SK-N-SH (cell line): ENCODE results near the gene SMIM44. TPM values are rescaled to one million over a fixed set of nuclear protein-coding genes. Genes with fewer than 3 reads are reported as not detected.

Experiments used
- CTCF ChIA-PET: fragments of 300-600, 350-600 bp; formaldehyde crosslinking; extraction: SDS; loops from one replicate; lab custom pipeline; 2021; lab: Yijun Ruan, JAX
- POLR2A ChIA-PET: fragments of 350-600 bp; sonication (Branson Sonifier 250); formaldehyde crosslinking; extraction: SDS; loops from one replicate; lab custom pipeline; 2020; ENCODE audit warnings: antibody characterized with exemption, inconsistent platforms; lab: Yijun Ruan, JAX
- DNase-seq: peaks from one replicate; pipeline ENCODE4 v3.0.0; 2012
- H2AFZ ChIP-seq: fragments of 200-600 bp; sonication (generic); 2 replicates; pipeline ENCODE4 v1.8.1; 2016; ENCODE audit warnings: antibody characterized with exemption, mild to moderate bottlenecking, low read depth
- H3F3A ChIP-seq: fragments of 200-600 bp; sonication (generic); replicated peaks from 2 replicates; pipeline ENCODE3; 2016; ENCODE audit warnings: antibody characterized with exemption, mild to moderate bottlenecking; ENCODE audit not compliant: insufficient read depth
- H3K27ac ChIP-seq, 2 experiments: fragments of 200-500 bp in 1 of 2; fragments of 200-600 bp in 1 of 2; sonication (Bioruptor generic) in 1 of 2; sonication (generic), shearing (Covaris generic) in 1 of 2; 2 replicates each; pipeline versions ENCODE4 v1.5.1 to v1.6.1; 2014 to 2016; ENCODE audit warnings: low read depth in 2 of 2, inconsistent platforms in 1 of 2, low read length in 1 of 2, mild to moderate bottlenecking in 1 of 2, mixed read lengths in 1 of 2
- H3K27me3 ChIP-seq: fragments of 200-600 bp; sonication (generic), shearing (Covaris generic); 2 replicates; pipeline ENCODE4 v1.6.1; 2016; ENCODE audit warnings: mixed run types; ENCODE audit not compliant: insufficient read depth
- H3K36me3 ChIP-seq, 2 experiments: fragments of 200-500 bp in 1 of 2; fragments of 200-600 bp in 1 of 2; sonication (Bioruptor generic) in 1 of 2; sonication (generic) in 1 of 2; replicated peaks in 1 of 2; 2 replicates each; pipeline versions ENCODE3 to v1.5.1; 2014 to 2016; ENCODE audit warnings: low read length in 1 of 2, mild to moderate bottlenecking in 1 of 2; ENCODE audit not compliant: insufficient read depth in 2 of 2, control insufficient read depth in 1 of 2
- H3K4me1 ChIP-seq, 2 experiments: fragments of 200-500 bp in 1 of 2; fragments of 200-600 bp in 1 of 2; sonication (Bioruptor generic) in 1 of 2; sonication (generic), shearing (Covaris generic) in 1 of 2; 2 replicates each; pipeline versions ENCODE4 v1.5.1 to v1.6.1; 2014 to 2016; ENCODE audit warnings: low read depth in 1 of 2, low read length in 1 of 2, mixed run types in 1 of 2; ENCODE audit not compliant: insufficient read depth in 2 of 2, control insufficient read depth in 1 of 2
- H3K4me2 ChIP-seq: fragments of 200-600 bp; sonication (generic), shearing (Covaris generic); 2 replicates; pipeline ENCODE4 v1.6.1; 2017; ENCODE audit warnings: mixed run types
- H3K4me3 ChIP-seq, 2 experiments: fragments of 200-500 bp in 1 of 2; fragments of 200-600 bp in 1 of 2; sonication (Bioruptor generic) in 1 of 2; sonication (generic), shearing (Covaris generic) in 1 of 2; 2 replicates each; pipeline versions ENCODE4 v1.5.1 to v1.8.1; 2014 to 2016; ENCODE audit warnings: low read depth in 2 of 2, inconsistent platforms in 1 of 2, low read length in 1 of 2, mild to moderate bottlenecking in 1 of 2, mixed read lengths in 1 of 2, moderate library complexity in 1 of 2
- H3K79me2 ChIP-seq: fragments of 200-600 bp; sonication (generic); 2 replicates; pipeline ENCODE4 v1.8.1; 2017; ENCODE audit warnings: mild to moderate bottlenecking; ENCODE audit not compliant: insufficient read depth
- H3K9ac ChIP-seq: fragments of 200-600 bp; sonication (generic); 2 replicates; pipeline ENCODE4 v1.6.1; 2017; ENCODE audit warnings: mixed run types
- H3K9me2 ChIP-seq: fragments of 200-600 bp; sonication (generic); 2 replicates; pipeline ENCODE4 v1.6.1; 2017; ENCODE audit warnings: mixed run types
- H3K9me3 ChIP-seq: fragments of 200-600 bp; sonication (generic); 2 replicates; pipeline ENCODE4 v1.6.1; 2017; ENCODE audit warnings: mixed run types, mild to moderate bottlenecking, moderate library complexity
- H4K20me1 ChIP-seq: fragments of 200-600 bp; sonication (generic); 2 replicates; pipeline ENCODE4 v1.6.1; 2017; ENCODE audit warnings: mild to moderate bottlenecking, mixed run types; ENCODE audit not compliant: insufficient read depth
- ELF1 ChIP-seq: IDR thresholded peaks from 2 replicates; pipeline ENCODE4 v1.4.0; 2012
- EP300 ChIP-seq, 2 experiments: IDR thresholded peaks; 2 replicates each; pipeline versions ENCODE4 v1.4.0 to v1.6.1; 2012; ENCODE audit warnings: borderline replicate concordance in 1 of 2, low read depth in 1 of 2, low read length in 1 of 2
- FOSL2 ChIP-seq: IDR thresholded peaks from 2 replicates; pipeline ENCODE4 v1.4.0; 2012; ENCODE audit warnings: low read depth, mild to moderate bottlenecking, moderate library complexity, borderline replicate concordance
- FOXM1 ChIP-seq: IDR thresholded peaks from 2 replicates; pipeline ENCODE4 v1.4.0; 2012; ENCODE audit warnings: low read depth, mild to moderate bottlenecking
- GABPA ChIP-seq: IDR thresholded peaks from 2 replicates; pipeline ENCODE4 v1.4.0; 2012; ENCODE audit warnings: low read depth, mild to moderate bottlenecking
- IRF3 ChIP-seq: fragments of 150-350 bp; IDR thresholded peaks from 2 replicates; pipeline ENCODE4 v1.6.1; 2016; ENCODE audit warnings: mild to moderate bottlenecking, low read depth, low read length
- JUND ChIP-seq: IDR thresholded peaks from 2 replicates; pipeline ENCODE4 v1.4.0; 2012
- MAX ChIP-seq: IDR thresholded peaks from 2 replicates; pipeline ENCODE4 v1.4.0; 2012; ENCODE audit warnings: low read depth
- MEF2A ChIP-seq: IDR thresholded peaks from 2 replicates; pipeline ENCODE4 v1.4.0; 2012; ENCODE audit warnings: low read depth, borderline replicate concordance
- MXI1 ChIP-seq: IDR thresholded peaks from 2 replicates; pipeline ENCODE4 v1.6.1; 2012; ENCODE audit warnings: mild to moderate bottlenecking, low read depth, low read length, improper control_type of control experiment
- NFIC ChIP-seq: IDR thresholded peaks from 2 replicates; pipeline ENCODE4 v1.4.0; 2012; ENCODE audit warnings: borderline replicate concordance
- NRF1 ChIP-seq: IDR thresholded peaks from 2 replicates; pipeline ENCODE4 v1.6.1; 2012; ENCODE audit warnings: low read depth, mild to moderate bottlenecking, low read length
- PBX3 ChIP-seq: IDR thresholded peaks from 2 replicates; pipeline ENCODE4; 2012
- POLR2AphosphoS5 ChIP-seq: IDR thresholded peaks from 2 replicates; pipeline ENCODE4 v1.6.1; 2012; ENCODE audit warnings: low read depth, low read length
- RAD21 ChIP-seq: IDR thresholded peaks from 2 replicates; pipeline ENCODE4 v1.6.1; 2012; ENCODE audit warnings: mild to moderate bottlenecking, low read length
- RFX5 ChIP-seq: IDR thresholded peaks from 2 replicates; pipeline ENCODE4 v1.6.1; 2012; ENCODE audit warnings: mild to moderate bottlenecking, improper control_type of control experiment, low read length
- SMC3 ChIP-seq: IDR thresholded peaks from 2 replicates; pipeline ENCODE4 v1.6.1; 2012; ENCODE audit warnings: low read depth, low read length, improper control_type of control experiment
- TCF12 ChIP-seq: IDR thresholded peaks from 2 replicates; pipeline ENCODE4 v1.4.0; 2012
- TEAD4 ChIP-seq: IDR thresholded peaks from 2 replicates; pipeline ENCODE4 v1.4.0; 2012; ENCODE audit warnings: mild to moderate bottlenecking, borderline replicate concordance; ENCODE audit not compliant: insufficient read depth
- USF1 ChIP-seq: IDR thresholded peaks from 2 replicates; pipeline ENCODE4 v1.4.0; 2012; ENCODE audit warnings: low read depth, borderline replicate concordance
- YY1 ChIP-seq: IDR thresholded peaks from 2 replicates; pipeline ENCODE4 v1.4.0; 2012; ENCODE audit warnings: low read depth, mild to moderate bottlenecking
- ZBTB33 ChIP-seq: IDR thresholded peaks from 2 replicates; pipeline ENCODE4 v1.4.0; 2012; ENCODE audit warnings: low read depth, borderline replicate concordance
- WGBS: methylation state at CpG from one replicate; pipeline ENCODE4 v1.1.6; 2017; ENCODE audit warnings: low lambda C conversion rate; 5-methylcytosine and 5-hydroxymethylcytosine counted together
- polyA plus RNA-seq, 3 experiments: library from polyadenylated mRNA; depleted of rRNA; stranded (reverse); fragments of >200 nt; gene quantifications; 2 replicates each; pipeline ENCODE4 v1.2.3, GENCODE V29; 2012

SMIM44 gene
- polyA plus RNA-seq, 1 of the 3 experiments (the other 2 are of a cell fraction): not detected

GRCh38 chr19:3500429-3501101 lies 17.3 kb upstream of the SMIM44 start, which contains the start of gene DOHH (continued):
- TF ChIP-seq MAX: peak; percentile 97
- peak in 1 of 2 experiments; percentile 46; a peak in 1 of 4 replicates for TF ChIP-seq EP300 (IDR thresholded peaks at IDR 0.05; ENCODE audit: borderline replicate concordance in 1 of 2, low read depth in 1 of 2, low read length in 1 of 2)
- TF ChIP-seq FOSL2: no peak; the same call in 1 of the 2 replicates
- no peak; the same call in 1 of the 2 replicates for TF ChIP-seq NFIC
- TF ChIP-seq RAD21: no peak
- no peak for TF ChIP-seq IRF3
- TF ChIP-seq MEF2A: no peak
- peak; percentile 92 for TF ChIP-seq RFX5
- TF ChIP-seq TEAD4: no peak
- TF ChIP-seq JUND: no peak; the same call in 1 of the 2 replicates
- peak; percentile 84 for TF ChIP-seq NRF1
- TF ChIP-seq ELF1: no peak
- no peak for TF ChIP-seq SMC3
- peak; percentile 60 for TF ChIP-seq POLR2AphosphoS5
- TF ChIP-seq USF1: peak; percentile 100

GRCh38 chr19:3499738-3500428 lies 16.6 kb upstream of the SMIM44 start:
- Histone ChIP-seq H3K79me2 (peaks cover 32% of the 10 kb centered on the region), H4K20me1 (no peaks in the 10 kb centered on the region), H3K27me3 (no peaks in the 10 kb centered on the region), H3K36me3 (peaks cover 2 to 9% of the 10 kb centered on the region in 2 experiments), H3F3A (peaks cover 8% of the 10 kb centered on the region), H2AFZ (peak overlapping the region; percentile 87), H3K4me3 (peak overlapping the region; percentile 78 to 96), H3K4me2 (peak overlapping the region; percentile 96), H3K4me1 (peaks cover 9 to 10% of the 10 kb centered on the region in 2 experiments; a peak in 2 of 4 replicates), H3K9me3 (no peaks in the 10 kb centered on the region), H3K9me2 (no peaks in the 10 kb centered on the region), H3K9ac (peak overlapping the region; percentile 96), H3K27ac (peak overlapping the region; percentile 86 to 97; a peak in 3 of 4 replicates)
- DNase-seq: peak; percentile 40
- no peak for TF ChIP-seq YY1
- TF ChIP-seq FOXM1: no peak
- no peak for TF ChIP-seq RAD21
- TF ChIP-seq PBX3: no peak
- TF ChIP-seq JUND: no peak
- no peak for TF ChIP-seq MXI1
- no peak for TF ChIP-seq NFIC
- TF ChIP-seq ZBTB33: no peak
- TF ChIP-seq RFX5: no peak
- no peak for TF ChIP-seq IRF3
- no peak for TF ChIP-seq TCF12
- TF ChIP-seq SMC3: no peak
- TF ChIP-seq MAX: no peak
- no peak for TF ChIP-seq GABPA
- CTCF ChIA-PET: interaction anchor here (1.1 to 4.2 kb wide), 4 partner anchors 15 to 195 kb away, joined by 3 to 22 read pairs (median 4); no protein-coding TSS in a partner anchor
- POLR2A ChIA-PET: interaction anchor here (1.5 kb wide), 1 partner anchor 9 kb away, joined by 3 read pairs; no protein-coding TSS in a partner anchor
- 32% methylated on average over 9 of the region's 18 CpGs for WGBS
